Esophagus squamous epithelium (tissue), 4 donors: ENCODE measurements around the gene MYCT1.

Experiments used
- POLR2A ChIP-seq, 4 donors: fragments of 450-650 bp; IDR thresholded peaks; one replicate each; pipeline ENCODE4 v1.6.1; 2017; ENCODE audit warnings: antibody characterized with exemption in 4 of 4, mild to moderate bottlenecking in 4 of 4, moderate library complexity in 3 of 4
- TF ChIP-seq, protein P1 (sequence below), 6 experiments: fragments of 450-650 bp in 4 of 6; fragments of 200-600 bp in 2 of 6; sonication (generic) in 2 of 6; IDR thresholded peaks; one replicate each; pipeline ENCODE4 v1.5.1; 2016 to 2019; ENCODE audit warnings: antibody characterized with exemption in 6 of 6, mild to moderate bottlenecking in 4 of 6, moderate library complexity in 4 of 6

DNA sequence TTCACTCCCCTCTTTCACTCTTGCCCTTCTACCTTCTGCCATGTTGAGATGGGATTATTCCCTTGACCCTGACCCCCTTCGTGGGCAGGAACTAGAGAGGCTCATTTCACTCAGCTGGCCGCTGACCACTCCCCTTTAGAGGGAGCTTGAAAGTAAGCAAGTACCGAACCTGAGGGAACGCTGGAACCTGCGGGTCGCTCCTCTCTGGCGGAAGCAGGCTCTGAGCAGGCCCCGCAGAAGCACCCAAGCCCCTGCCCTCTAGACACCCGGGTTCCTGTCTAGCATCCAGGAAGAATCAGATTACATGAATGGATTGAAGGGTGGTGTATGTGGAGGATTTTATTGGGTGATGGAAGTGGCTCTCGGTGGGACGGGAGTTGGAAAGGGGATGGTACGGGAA, 11.9 kb upstream of the MYCT1 start:
- TF ChIP-seq, protein P1, sequence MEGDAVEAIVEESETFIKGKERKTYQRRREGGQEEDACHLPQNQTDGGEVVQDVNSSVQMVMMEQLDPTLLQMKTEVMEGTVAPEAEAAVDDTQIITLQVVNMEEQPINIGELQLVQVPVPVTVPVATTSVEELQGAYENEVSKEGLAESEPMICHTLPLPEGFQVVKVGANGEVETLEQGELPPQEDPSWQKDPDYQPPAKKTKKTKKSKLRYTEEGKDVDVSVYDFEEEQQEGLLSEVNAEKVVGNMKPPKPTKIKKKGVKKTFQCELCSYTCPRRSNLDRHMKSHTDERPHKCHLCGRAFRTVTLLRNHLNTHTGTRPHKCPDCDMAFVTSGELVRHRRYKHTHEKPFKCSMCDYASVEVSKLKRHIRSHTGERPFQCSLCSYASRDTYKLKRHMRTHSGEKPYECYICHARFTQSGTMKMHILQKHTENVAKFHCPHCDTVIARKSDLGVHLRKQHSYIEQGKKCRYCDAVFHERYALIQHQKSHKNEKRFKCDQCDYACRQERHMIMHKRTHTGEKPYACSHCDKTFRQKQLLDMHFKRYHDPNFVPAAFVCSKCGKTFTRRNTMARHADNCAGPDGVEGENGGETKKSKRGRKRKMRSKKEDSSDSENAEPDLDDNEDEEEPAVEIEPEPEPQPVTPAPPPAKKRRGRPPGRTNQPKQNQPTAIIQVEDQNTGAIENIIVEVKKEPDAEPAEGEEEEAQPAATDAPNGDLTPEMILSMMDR (IDR thresholded peaks at IDR 0.05), result no peak
- TF ChIP-seq POLR2A (IDR thresholded peaks at IDR 0.05), result no peak
